ENCODE results near the gene TBL3.

The TBL3 gene

GRCh38 chr16:1966460-1966859, 5.4 kb upstream of the TBL3 start, which contains the start of gene RNF151:
TSS of gene RNF151 (plus strand) at chr16:1966856. CDS start at chr16:1966882, 26 bp downstream.
- Histone ChIP-seq H3K79me2 (ENCODE audit: insufficient read depth, low read length) (peaks cover 54% of the 10 kb centered on the region), H2AFZ (ENCODE audit: low read depth, low read length) (no peak within 1 kb of the TSS), H3K4me2 (ENCODE audit: insufficient read depth, low read length) (peak within 1 kb of the TSS; percentile 96), H3K36me3 (ENCODE audit: insufficient read depth, low read length) (peaks cover 27% of the 10 kb centered on the region), H3K27ac (ENCODE audit: low read length) (peak within 1 kb of the TSS; percentile 86), H3K27me3 (ENCODE audit: insufficient read depth, low read length, poor library complexity) (no peaks in the 10 kb centered on the region), H3K4me3 (ENCODE audit: low read depth in 1 of 2, low read length in 2 of 2) (peak within 1 kb of the TSS; percentile 47 to 74; a peak in 3 of 4 replicates), H3K4me1 (ENCODE audit: insufficient read depth, low read length) (peaks cover 54% of the 10 kb centered on the region), H3K9ac (ENCODE audit: low read depth, low read length) (peak within 1 kb of the TSS; percentile 91), H3K9me3 (ENCODE audit: insufficient read depth, low read length, severe bottlenecking) (no peaks in the 10 kb centered on the region), H4K20me1 (ENCODE audit: insufficient read depth, low read length) (peaks cover 23% of the 10 kb centered on the region)
- no peak for TF ChIP-seq CTCF (IDR thresholded peaks at IDR 0.05; ENCODE audit: borderline replicate concordance, extremely low read depth, low read length, poor library complexity, severe bottlenecking)
- no peak for TF ChIP-seq EZH2 (IDR thresholded peaks at IDR 0.05; ENCODE audit: borderline replicate concordance, low read depth, low read length, severe bottlenecking)
- ATAC-seq (ENCODE audit: insufficient read depth, low read depth) (no peak), DNase-seq (no peak)

- Histone ChIP-seq H3K4me1 (ENCODE audit: insufficient read depth, low read length) (peaks cover 46% of the 10 kb centered on the region), H3K27ac (ENCODE audit: low read length) (no peak overlapping the region), H2AFZ (ENCODE audit: low read depth, low read length) (no peak overlapping the region), H3K36me3 (ENCODE audit: insufficient read depth, low read length) (peaks cover 8% of the 10 kb centered on the region), H3K4me2 (ENCODE audit: insufficient read depth, low read length) (no peak overlapping the region), H3K79me2 (ENCODE audit: insufficient read depth, low read length) (peaks cover 57% of the 10 kb centered on the region), H3K9ac (ENCODE audit: low read depth, low read length) (no peak overlapping the region), H3K27me3 (ENCODE audit: insufficient read depth, low read length, poor library complexity) (no peaks in the 10 kb centered on the region), H4K20me1 (ENCODE audit: insufficient read depth, low read length) (peaks cover 17% of the 10 kb centered on the region), H3K9me3 (ENCODE audit: insufficient read depth, low read length, severe bottlenecking) (no peaks in the 10 kb centered on the region), H3K4me3 (ENCODE audit: low read depth in 1 of 2, low read length in 2 of 2) (no peak overlapping the region)
- TF ChIP-seq CTCF (IDR thresholded peaks at IDR 0.05; ENCODE audit: borderline replicate concordance, extremely low read depth, low read length, poor library complexity, severe bottlenecking), result no peak
- no peak for TF ChIP-seq EZH2 (IDR thresholded peaks at IDR 0.05; ENCODE audit: borderline replicate concordance, low read depth, low read length, severe bottlenecking)
- ATAC-seq (ENCODE audit: insufficient read depth, low read depth) (no peak), DNase-seq (no peak)
These were observed 3.5 kb upstream of the TBL3 start for GRCh38 chr16:1968146-1968953.

DNA sequence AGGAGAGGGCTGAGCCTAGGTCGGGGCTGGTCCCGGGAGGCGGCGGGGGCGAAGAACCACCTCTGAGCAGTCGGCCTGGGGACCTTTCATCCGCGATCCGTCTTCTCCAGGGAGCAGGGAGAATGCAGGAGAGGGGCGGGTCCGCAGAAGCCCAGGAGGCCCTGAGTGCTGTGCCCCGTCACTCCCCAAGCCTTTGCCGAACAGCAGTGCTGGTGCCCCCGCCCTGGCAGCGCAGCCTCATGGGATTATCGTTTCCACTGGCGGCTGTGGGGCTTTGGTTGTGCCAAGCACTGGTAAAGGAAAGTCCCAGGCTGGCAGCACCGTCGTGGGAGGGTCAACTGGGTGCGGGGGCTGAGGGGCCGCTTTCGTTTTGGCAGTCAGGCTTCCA, 631 bp downstream of the TBL3 start:
- H3K36me3 ChIP-seq (ENCODE audit: insufficient read depth, low read length), result peaks cover 36% of the 10 kb centered on the region
- peak overlapping the region; percentile 70 for H2AFZ ChIP-seq (ENCODE audit: low read depth, low read length)
- peaks cover 31% of the 10 kb centered on the region for H4K20me1 ChIP-seq (ENCODE audit: insufficient read depth, low read length)
- H3K4me2 ChIP-seq (ENCODE audit: insufficient read depth, low read length), result peak overlapping the region; percentile 99
- peaks cover 43% of the 10 kb centered on the region for H3K79me2 ChIP-seq (ENCODE audit: insufficient read depth, low read length)
- H3K9me3 ChIP-seq (ENCODE audit: insufficient read depth, low read length, severe bottlenecking), result no peaks in the 10 kb centered on the region
- peak; percentile 34 for DNase-seq
- H3K27me3 ChIP-seq (ENCODE audit: insufficient read depth, low read length, poor library complexity), result no peaks in the 10 kb centered on the region
- H3K9ac ChIP-seq (ENCODE audit: low read depth, low read length), result peak overlapping the region; percentile 74
- H3K4me1 ChIP-seq (ENCODE audit: insufficient read depth, low read length), result peaks cover 34% of the 10 kb centered on the region
- TF ChIP-seq EZH2 (IDR thresholded peaks at IDR 0.05; ENCODE audit: borderline replicate concordance, low read depth, low read length, severe bottlenecking) (no peak), CTCF (IDR thresholded peaks at IDR 0.05; ENCODE audit: borderline replicate concordance, extremely low read depth, low read length, poor library complexity, severe bottlenecking) (no peak)
- no peak for ATAC-seq (ENCODE audit: insufficient read depth, low read depth)
- H3K4me3 ChIP-seq (ENCODE audit: low read depth in 1 of 2, low read length in 2 of 2), result peak overlapping the region; percentile 65 to 73
- H3K27ac ChIP-seq (ENCODE audit: low read length), result peak overlapping the region; percentile 61
